ENCODE data around the gene COL4A1. TPM values are rescaled to one million over a fixed set of nuclear protein-coding genes. Genes with fewer than 3 reads are reported as not detected.

The COL4A1 gene
- total RNA-seq, 1 donor from 2014 or later = 120 TPM

DNA sequence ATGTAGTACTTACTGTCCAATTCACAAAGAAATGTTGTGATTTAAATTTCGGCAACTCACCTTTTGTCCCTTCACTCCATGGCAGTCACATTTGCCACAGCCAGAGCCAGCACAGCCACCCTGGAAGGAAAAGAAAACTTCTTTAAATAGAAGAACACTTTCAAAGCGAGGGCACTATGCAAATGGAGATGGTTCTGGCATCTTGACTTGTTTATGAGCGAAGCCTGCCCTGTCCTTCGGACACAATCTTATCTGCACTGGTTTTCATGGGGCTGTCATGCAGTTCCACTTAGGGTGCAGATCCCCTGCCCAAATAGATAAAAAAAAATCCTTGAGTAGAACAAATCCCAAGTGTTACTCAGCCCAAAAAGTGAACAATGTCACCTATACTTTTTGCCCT lies 64.3 kb downstream of the COL4A1 start:
- Histone ChIP-seq H3K4me3 (peak overlapping the region; percentile 56), H3K36me3 (peaks cover 11% of the 10 kb centered on the region), H3K27ac (replicated peaks) (peak overlapping the region; percentile 92), H3K27me3 (ENCODE audit: low read depth) (no peaks in the 10 kb centered on the region), H3K4me1 (peaks cover 100% of the 10 kb centered on the region), H3K9me3 (replicated peaks) (no peaks in the 10 kb centered on the region)
- intact Hi-C loops (cut with micrococcal nuclease) = no loop called here
- DNase-seq = no peak
- TF ChIP-seq, protein P1, sequence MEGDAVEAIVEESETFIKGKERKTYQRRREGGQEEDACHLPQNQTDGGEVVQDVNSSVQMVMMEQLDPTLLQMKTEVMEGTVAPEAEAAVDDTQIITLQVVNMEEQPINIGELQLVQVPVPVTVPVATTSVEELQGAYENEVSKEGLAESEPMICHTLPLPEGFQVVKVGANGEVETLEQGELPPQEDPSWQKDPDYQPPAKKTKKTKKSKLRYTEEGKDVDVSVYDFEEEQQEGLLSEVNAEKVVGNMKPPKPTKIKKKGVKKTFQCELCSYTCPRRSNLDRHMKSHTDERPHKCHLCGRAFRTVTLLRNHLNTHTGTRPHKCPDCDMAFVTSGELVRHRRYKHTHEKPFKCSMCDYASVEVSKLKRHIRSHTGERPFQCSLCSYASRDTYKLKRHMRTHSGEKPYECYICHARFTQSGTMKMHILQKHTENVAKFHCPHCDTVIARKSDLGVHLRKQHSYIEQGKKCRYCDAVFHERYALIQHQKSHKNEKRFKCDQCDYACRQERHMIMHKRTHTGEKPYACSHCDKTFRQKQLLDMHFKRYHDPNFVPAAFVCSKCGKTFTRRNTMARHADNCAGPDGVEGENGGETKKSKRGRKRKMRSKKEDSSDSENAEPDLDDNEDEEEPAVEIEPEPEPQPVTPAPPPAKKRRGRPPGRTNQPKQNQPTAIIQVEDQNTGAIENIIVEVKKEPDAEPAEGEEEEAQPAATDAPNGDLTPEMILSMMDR (IDR thresholded peaks at IDR 0.05; ENCODE audit: borderline replicate concordance) = no peak

DNA sequence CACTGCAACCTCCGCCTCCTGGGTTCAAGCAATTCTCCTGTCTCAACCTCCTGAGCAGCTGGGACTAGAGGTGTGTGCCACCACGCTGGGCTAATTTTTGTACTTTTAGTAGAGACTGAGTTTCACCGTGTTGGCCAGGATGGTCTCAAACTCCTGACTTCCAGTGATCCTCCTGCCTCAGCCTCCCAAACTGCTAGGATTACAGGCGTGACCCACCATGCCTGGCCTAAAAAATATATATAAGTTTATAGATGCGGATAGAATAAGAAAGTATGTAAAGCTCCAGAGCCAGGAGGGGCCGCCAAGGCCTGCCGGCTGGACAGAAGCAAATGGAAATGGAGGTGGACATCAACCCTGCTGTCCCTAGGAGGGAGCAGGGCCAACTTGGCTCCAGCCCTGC lies 66.0 kb downstream of the COL4A1 start:
- intact Hi-C loops (cut with micrococcal nuclease) = no loop called here
- H3K27ac ChIP-seq (replicated peaks) = peak overlapping the region; percentile 92
- H3K4me3 ChIP-seq = peak overlapping the region; percentile 56
- TF ChIP-seq, protein P1 (IDR thresholded peaks at IDR 0.05; ENCODE audit: borderline replicate concordance) = no peak
- no peaks in the 10 kb centered on the region for H3K27me3 ChIP-seq (ENCODE audit: low read depth)
- peaks cover 100% of the 10 kb centered on the region for H3K4me1 ChIP-seq
- no peaks in the 10 kb centered on the region for H3K9me3 ChIP-seq (replicated peaks)
- no peak for DNase-seq
- peaks cover 15% of the 10 kb centered on the region for H3K36me3 ChIP-seq

DNA sequence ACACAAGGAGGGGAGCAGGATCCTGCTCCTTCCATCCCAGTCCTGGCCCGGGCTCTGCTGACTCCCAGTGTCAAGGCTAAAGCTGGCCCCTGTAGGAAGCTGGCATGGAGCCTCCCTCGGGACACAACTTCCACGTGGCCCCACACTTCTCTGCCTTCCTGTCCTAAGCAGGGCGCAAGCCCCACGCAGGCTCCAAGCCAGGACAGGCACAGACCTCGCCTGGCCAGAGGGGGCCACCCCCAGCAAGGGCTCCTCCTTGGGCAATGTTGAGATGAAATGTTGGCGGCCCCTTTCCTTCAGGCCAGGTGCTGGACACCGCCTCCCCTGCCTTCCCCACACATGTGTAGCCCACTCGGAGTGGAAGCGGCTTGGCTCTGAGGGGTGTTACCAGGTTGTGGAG lies 66.6 kb downstream of the COL4A1 start:
- peak overlapping the region; percentile 92 for H3K27ac ChIP-seq (replicated peaks)

DNA sequence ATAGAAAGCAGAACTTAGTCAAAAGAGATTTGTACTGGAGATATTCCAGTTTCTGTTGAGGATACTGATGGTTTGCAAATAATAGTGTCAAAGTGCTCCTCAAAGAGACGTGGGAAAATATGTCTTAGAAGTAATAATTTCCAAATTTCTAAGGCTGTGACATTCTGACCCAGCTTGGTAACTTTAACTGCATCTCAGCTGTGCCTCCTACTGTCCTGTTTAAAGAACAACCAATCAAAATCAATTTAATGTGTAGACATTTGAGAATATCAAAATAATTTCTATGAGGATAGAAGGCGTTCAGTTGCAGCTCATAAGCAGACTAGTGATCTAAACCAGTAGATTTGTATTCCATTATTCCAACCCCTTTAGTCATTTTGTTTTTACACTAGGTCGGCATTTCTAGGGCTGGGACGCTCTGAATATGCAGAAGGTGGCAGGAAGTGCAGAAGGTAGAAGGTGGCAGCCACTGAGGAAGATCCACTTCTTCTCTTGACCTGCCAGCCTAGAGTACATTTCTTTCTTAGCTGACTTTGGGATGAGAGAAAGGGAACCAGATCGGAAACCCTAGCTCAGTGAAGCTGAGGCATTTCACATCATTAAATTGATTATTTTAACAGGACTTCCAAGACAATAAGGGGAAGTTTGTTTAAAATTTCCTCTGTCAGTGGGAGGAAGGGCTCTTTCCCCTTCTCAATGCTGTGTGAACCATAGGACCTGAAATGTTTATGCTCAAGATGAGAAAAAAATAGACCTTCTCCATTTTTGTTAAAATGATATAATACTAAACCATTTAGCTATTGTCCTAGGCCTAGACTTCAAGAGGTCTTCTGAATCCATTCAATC lies 67.5 kb downstream of the COL4A1 start:
- TF ChIP-seq, protein P1 (IDR thresholded peaks at IDR 0.05; ENCODE audit: borderline replicate concordance) = no peak
- Histone ChIP-seq H3K27ac (replicated peaks) (peak overlapping the region; percentile 92), H3K36me3 (peaks cover 15% of the 10 kb centered on the region), H3K27me3 (ENCODE audit: low read depth) (no peaks in the 10 kb centered on the region), H3K4me3 (no peak overlapping the region), H3K9me3 (replicated peaks) (no peaks in the 10 kb centered on the region), H3K4me1 (peaks cover 98% of the 10 kb centered on the region)
- no peak for DNase-seq
- intact Hi-C loops (cut with micrococcal nuclease) = no loop called here

More for the DNA sequence above, 66.6 kb downstream of the COL4A1 start:
- Histone ChIP-seq H3K4me1 (peaks cover 100% of the 10 kb centered on the region), H3K27me3 (ENCODE audit: low read depth) (no peaks in the 10 kb centered on the region), H3K36me3 (peaks cover 15% of the 10 kb centered on the region), H3K9me3 (replicated peaks) (no peaks in the 10 kb centered on the region), H3K4me3 (peak overlapping the region; percentile 56)
- TF ChIP-seq, protein P1 (IDR thresholded peaks at IDR 0.05; ENCODE audit: borderline replicate concordance) = no peak
- DNase-seq = no peak
- intact Hi-C loops (cut with micrococcal nuclease) = no loop called here

DNA sequence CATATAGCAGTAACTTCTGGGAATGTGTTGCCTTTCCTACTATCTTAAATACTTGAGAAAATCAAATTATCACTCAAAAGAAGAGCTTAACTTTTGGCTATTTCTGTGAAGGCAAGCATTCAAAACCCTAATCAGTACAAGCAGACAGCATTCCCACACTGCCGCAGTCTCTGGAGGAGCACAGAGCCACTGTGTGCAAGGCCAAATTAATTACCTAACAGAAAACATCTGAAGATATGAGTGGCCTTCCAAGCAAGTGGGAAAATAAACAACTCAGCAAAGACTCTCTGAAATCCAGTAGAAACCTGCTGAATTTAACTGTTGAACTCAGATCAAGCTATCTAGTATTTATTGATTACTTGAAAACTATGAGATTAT lies 68.2 kb downstream of the COL4A1 start:
- Histone ChIP-seq H3K27ac (replicated peaks) (peak overlapping the region; percentile 92), H3K9me3 (replicated peaks) (no peaks in the 10 kb centered on the region), H3K4me3 (peak overlapping the region; percentile 19), H3K27me3 (ENCODE audit: low read depth) (no peaks in the 10 kb centered on the region), H3K4me1 (peaks cover 98% of the 10 kb centered on the region), H3K36me3 (peaks cover 15% of the 10 kb centered on the region)
- no peak for DNase-seq
- TF ChIP-seq, protein P1 (IDR thresholded peaks at IDR 0.05; ENCODE audit: borderline replicate concordance) = no peak
- intact Hi-C loops (cut with micrococcal nuclease) = no loop called here

Data from left ventricle myocardium inferior (tissue), 1 donor.